NCI-H510A (cell line): ENCODE measurements around the gene INSM2.

Source experiments
- DNase-seq: peaks from one replicate; lab custom pipeline; 2025; lab: John Stamatoyannopoulos, UW

The INSM2 gene

GRCh38 chr14:35533357-35534207, at the start of gene INSM2:
INSM2 (plus strand) TSS chr14:35534164; CDS start chr14:35534253, 89 bp downstream.
- DNase-seq: peak; percentile 86

GRCh38 chr14:35492569-35493014, 41.4 kb upstream of the INSM2 start:
- no peak for DNase-seq

DNA sequence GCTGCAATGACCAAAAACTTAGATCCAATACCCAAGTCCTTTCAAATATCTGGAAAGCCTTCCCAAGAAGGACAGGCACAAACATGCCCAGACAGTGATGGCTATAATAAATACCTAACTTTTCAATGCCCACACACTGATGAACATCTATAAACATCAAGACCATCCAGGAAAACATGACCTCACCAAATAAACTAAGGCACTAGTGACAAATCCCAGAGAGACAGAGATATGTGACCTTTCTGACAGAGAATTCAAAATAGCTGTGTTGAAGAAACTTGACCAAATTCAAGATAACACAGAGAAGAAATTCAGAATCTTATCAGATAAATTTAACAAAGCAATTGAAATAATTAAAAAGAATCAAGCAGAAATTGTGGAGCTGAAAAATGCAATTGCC, 38.7 kb upstream of the INSM2 start:
- DNase-seq: no peak

- DNase-seq: no peak
Measured at GRCh38 chr14:35499180-35499579, 34.8 kb upstream of the INSM2 start.

DNA sequence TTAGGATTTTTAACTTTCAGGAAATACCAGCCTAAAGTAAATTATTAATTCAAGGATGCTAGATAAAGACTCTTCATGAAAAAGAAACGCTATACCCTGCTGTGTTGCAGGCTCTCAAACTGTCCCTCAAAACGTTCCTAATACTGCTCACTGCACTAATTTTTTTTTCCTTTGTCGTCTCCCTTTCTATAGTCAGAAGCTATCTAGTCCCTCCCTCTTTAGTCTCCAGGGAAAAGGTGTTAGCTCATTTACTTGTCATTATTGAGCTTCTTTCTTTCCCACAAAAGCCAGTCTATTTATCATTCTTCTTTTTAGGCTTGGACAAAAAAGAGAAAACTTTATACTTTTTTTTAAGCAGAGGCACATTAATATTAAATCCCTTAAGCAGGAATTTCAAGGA, 30.3 kb upstream of the INSM2 start:
- DNase-seq: no peak

DNA sequence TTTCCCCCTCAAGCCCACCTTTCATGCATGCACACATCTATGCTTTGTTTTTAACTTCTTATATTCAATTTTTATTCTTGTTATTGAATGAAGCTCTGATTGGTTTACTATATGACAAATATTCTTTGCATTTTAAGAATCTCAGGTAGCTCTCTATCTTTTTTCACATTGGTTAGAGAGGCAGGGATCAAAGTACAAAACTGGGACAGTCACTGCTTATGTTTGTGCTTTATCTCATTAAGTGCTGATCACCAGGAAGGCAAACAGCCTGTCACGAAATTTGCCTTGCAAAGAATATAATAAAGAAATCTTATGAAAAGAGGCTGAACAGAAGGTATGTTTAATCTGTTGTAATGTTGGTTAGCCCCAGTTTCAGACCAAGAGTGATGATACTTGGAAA, 29.7 kb upstream of the INSM2 start:
- DNase-seq: no peak

GRCh38 chr14:35506461-35506860, 27.5 kb upstream of the INSM2 start:
- no peak for DNase-seq

- no peak for DNase-seq
Measured at GRCh38 chr14:35506927-35507326, 27.0 kb upstream of the INSM2 start.

- DNase-seq: no peak
Measured at GRCh38 chr14:35509846-35510245, 24.1 kb upstream of the INSM2 start.

- no peak for DNase-seq
Measured at GRCh38 chr14:35512765-35513164, 21.2 kb upstream of the INSM2 start.

DNA sequence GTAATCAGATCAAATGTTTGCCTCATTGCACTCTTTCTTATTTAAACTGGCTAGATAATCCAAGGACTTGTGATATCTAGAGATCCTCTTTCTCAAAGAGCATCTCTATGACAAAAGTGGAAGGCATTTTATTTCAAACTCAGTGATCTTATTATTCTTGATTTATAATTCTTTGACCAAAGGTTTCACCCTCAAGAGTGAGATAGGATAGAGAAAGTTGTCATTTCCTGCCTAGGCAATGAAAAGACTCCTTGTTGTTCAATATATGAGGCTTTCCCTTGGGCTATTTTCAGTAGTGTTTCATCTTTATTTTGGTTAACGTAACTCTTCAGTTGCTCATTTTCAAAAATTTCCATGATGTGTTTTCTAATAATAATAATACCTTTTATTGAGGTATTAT, 18.0 kb upstream of the INSM2 start:
- no peak for DNase-seq

DNA sequence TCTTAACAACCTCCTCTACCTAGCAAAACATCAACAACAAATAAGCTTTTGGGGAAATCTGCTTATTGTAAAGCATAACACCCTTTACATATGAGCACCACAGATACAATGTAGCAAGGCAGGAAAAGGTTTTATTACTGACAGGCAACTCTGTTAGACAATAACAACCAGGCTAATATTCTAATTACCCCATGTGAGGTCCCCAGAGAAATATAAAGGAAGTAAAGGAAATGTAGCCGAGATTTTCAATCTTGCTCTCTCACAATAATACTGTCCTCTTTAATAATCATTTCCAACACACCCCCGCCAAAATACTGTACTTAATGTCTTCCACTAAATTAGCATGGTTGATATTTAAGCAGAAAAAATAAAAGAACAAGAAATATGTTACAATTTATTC, 14.0 kb upstream of the INSM2 start:
- no peak for DNase-seq

GRCh38 chr14:35525695-35526094, 8.3 kb upstream of the INSM2 start:
- no peak for DNase-seq

DNA sequence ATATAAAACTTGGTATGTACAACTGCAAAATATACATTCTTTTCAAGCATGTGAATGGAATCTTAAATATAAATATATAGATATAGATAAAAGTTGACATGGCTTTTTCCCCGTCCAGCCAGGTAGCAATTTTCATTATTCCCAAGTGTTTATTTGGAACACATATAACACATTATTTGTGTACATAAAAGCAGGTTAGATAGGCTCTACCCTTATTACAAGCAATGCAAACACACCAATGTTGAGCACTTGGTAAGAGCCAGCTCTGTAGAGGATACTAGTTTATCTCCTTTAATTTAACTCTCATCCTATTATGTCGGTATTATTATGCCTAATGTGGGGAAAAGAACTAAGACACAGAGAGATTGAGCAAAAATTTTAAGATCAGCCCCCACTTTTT, 7.0 kb upstream of the INSM2 start:
- no peak for DNase-seq

DNA sequence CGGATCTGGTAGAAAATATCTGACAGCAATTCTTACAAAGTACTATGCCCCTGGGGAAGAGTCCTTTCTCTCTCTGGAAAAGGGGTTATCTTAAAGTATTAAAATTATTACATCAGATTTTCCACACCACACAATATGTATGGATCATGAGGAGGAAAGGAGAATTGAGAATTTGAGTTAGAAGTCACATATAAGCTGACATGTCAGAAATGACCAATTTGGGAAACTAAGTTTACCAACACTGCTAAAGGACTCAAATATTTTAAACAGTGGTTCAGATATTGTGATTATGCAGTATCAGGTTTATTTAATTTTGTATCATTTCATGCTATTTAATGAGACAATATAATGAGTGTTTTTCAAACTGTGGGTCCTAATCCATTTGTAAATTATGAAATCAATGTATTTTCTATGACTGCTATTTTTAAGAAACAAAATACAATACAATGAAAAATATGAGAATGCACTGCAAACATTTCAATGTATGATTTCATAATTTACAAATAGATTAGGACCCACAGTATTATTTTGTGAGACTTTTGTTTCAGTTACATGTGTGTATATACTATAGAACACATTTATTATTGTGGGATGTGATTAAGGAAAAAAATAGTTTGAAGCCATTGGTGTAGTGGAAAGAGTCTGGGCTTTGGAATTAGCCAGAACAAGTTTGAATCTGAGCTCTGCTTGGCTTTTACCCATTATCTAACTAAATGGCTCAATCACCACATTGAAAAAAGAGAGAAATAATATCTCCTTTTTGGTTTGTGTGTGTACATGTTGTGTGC, 1.8 kb upstream of the INSM2 start:
- no peak for DNase-seq

- no peak for DNase-seq
Measured at GRCh38 chr14:35532783-35533356, 1.1 kb upstream of the INSM2 start.

- peak; percentile 64 for DNase-seq
Measured at GRCh38 chr14:35534208-35534872, 376 bp downstream of the INSM2 start.

GRCh38 chr14:35534873-35535482, 1.0 kb downstream of the INSM2 start:
- DNase-seq: no peak

GRCh38 chr14:35535483-35536112, 1.6 kb downstream of the INSM2 start:
- DNase-seq: peak; percentile 29

- no peak for DNase-seq
Measured at GRCh38 chr14:35539969-35540368, 6.0 kb downstream of the INSM2 start.

- DNase-seq: no peak
Measured at GRCh38 chr14:35543006-35543405, 9.0 kb downstream of the INSM2 start.
